ENCODE data around the gene ATP2B1.

ATP2B1 gene

DNA sequence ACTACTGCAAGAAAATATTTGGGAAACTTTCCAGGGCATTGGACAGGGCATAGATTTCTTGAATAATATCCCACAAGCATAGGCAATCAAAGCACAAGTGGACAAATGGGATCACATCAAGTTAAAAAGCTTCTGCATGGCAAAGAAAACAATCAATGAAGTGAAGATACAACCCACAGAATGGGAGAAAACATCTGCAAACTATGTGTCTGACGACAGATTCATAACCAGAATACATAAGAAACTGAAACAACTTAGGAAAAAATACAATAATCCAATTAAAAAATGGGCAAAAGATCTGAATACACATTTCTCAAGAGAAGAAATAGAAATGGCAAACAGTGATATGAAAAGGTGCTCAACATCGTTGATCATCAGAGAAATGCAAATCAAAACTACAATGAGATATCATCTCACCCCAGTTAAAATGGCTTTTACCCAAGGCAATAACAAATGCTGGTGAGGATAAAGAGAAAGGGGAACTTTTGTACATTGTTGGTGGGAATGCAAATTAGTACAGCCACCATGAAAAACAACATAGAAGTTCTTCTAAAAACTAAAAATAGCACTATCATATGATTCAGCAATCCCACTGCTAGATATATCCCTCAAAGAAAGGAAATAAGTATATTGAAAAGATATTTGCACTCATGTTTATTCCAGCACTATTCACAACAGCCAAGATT is 33.8 kb upstream of the ATP2B1 start:
- Histone ChIP-seq H3K27me3 (ENCODE audit: insufficient read depth, low read length) (no peaks in the 10 kb centered on the region), H3K36me3 (ENCODE audit: insufficient read depth, low read length) (no peaks in the 10 kb centered on the region), H3K79me2 (ENCODE audit: insufficient read depth, low read length) (no peaks in the 10 kb centered on the region), H3K4me2 (ENCODE audit: low read length) (no peak overlapping the region), H3F3A (ENCODE audit: insufficient read depth, low read length) (no peaks in the 10 kb centered on the region; the same call in 1 of the 2 replicates), H3K9me2 (ENCODE audit: low read depth, low read length) (no peaks in the 10 kb centered on the region), H4K20me1 (ENCODE audit: insufficient read depth, low read length) (no peaks in the 10 kb centered on the region), H3K9ac (ENCODE audit: low read length) (no peak overlapping the region), H3K9me3 (ENCODE audit: low read length) (peaks cover 7% of the 10 kb centered on the region; the same call in 1 of the 2 replicates), H3K4me3 (ENCODE audit: low read depth, low read length, poor library complexity, severe bottlenecking) (no peak overlapping the region), H3K4me1 (ENCODE audit: insufficient read depth, low read length, severe bottlenecking) (peaks cover 7% of the 10 kb centered on the region), H3K27ac (ENCODE audit: low read depth, low read length, poor library complexity, severe bottlenecking) (no peak overlapping the region), H2AFZ (ENCODE audit: low read length) (no peak overlapping the region)
- TF ChIP-seq, protein P1, sequence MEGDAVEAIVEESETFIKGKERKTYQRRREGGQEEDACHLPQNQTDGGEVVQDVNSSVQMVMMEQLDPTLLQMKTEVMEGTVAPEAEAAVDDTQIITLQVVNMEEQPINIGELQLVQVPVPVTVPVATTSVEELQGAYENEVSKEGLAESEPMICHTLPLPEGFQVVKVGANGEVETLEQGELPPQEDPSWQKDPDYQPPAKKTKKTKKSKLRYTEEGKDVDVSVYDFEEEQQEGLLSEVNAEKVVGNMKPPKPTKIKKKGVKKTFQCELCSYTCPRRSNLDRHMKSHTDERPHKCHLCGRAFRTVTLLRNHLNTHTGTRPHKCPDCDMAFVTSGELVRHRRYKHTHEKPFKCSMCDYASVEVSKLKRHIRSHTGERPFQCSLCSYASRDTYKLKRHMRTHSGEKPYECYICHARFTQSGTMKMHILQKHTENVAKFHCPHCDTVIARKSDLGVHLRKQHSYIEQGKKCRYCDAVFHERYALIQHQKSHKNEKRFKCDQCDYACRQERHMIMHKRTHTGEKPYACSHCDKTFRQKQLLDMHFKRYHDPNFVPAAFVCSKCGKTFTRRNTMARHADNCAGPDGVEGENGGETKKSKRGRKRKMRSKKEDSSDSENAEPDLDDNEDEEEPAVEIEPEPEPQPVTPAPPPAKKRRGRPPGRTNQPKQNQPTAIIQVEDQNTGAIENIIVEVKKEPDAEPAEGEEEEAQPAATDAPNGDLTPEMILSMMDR (IDR thresholded peaks at IDR 0.05; ENCODE audit: low read length): no peak
- TF ChIP-seq EZH2 (IDR thresholded peaks at IDR 0.05; ENCODE audit: borderline replicate concordance, low read length): no peak

DNA sequence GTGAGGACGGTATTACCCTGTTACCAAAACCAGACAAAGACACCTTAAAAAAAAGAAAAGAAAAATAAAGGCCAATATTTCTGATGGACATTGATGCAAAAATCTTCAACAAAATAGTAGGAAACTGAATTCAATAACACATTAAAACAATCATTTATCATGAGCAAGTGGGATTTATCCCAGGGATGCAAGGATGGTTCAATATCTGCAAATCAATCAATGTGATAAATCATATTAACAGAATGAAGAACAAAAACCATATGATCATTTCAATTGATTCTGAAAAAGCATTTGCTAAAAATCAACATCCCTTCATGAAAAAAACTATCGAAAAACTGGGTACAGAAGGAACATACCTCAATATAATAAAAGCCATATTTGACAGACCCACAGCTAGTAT is 32.3 kb upstream of the ATP2B1 start:
- H3K9me2 ChIP-seq (ENCODE audit: low read depth, low read length): no peaks in the 10 kb centered on the region
- H3K4me1 ChIP-seq (ENCODE audit: insufficient read depth, low read length, severe bottlenecking): peaks cover 12% of the 10 kb centered on the region
- no peak overlapping the region for H2AFZ ChIP-seq (ENCODE audit: low read length)
- no peaks in the 10 kb centered on the region for H3K36me3 ChIP-seq (ENCODE audit: insufficient read depth, low read length)
- H3F3A ChIP-seq (ENCODE audit: insufficient read depth, low read length): no peaks in the 10 kb centered on the region; the same call in 1 of the 2 replicates
- TF ChIP-seq EZH2 (IDR thresholded peaks at IDR 0.05; ENCODE audit: borderline replicate concordance, low read length): no peak
- TF ChIP-seq, protein P1 (IDR thresholded peaks at IDR 0.05; ENCODE audit: low read length): no peak
- H3K4me2 ChIP-seq (ENCODE audit: low read length): no peak overlapping the region
- no peaks in the 10 kb centered on the region for H4K20me1 ChIP-seq (ENCODE audit: insufficient read depth, low read length)
- no peaks in the 10 kb centered on the region for H3K79me2 ChIP-seq (ENCODE audit: insufficient read depth, low read length)
- H3K9me3 ChIP-seq (ENCODE audit: low read length): peaks cover 7% of the 10 kb centered on the region; the same call in 1 of the 2 replicates
- H3K27ac ChIP-seq (ENCODE audit: low read depth, low read length, poor library complexity, severe bottlenecking): no peak overlapping the region
- H3K27me3 ChIP-seq (ENCODE audit: insufficient read depth, low read length): no peaks in the 10 kb centered on the region
- H3K9ac ChIP-seq (ENCODE audit: low read length): no peak overlapping the region
- H3K4me3 ChIP-seq (ENCODE audit: low read depth, low read length, poor library complexity, severe bottlenecking): no peak overlapping the region

- Histone ChIP-seq H3K9me3 (ENCODE audit: low read length) (peaks cover 16% of the 10 kb centered on the region; the same call in 1 of the 2 replicates), H3F3A (ENCODE audit: insufficient read depth, low read length) (no peaks in the 10 kb centered on the region; the same call in 1 of the 2 replicates), H3K4me1 (ENCODE audit: insufficient read depth, low read length, severe bottlenecking) (peaks cover 20% of the 10 kb centered on the region), H3K36me3 (ENCODE audit: insufficient read depth, low read length) (peaks cover 8% of the 10 kb centered on the region; the same call in 1 of the 2 replicates), H3K27me3 (ENCODE audit: insufficient read depth, low read length) (no peaks in the 10 kb centered on the region), H3K27ac (ENCODE audit: low read depth, low read length, poor library complexity, severe bottlenecking) (no peak overlapping the region), H3K79me2 (ENCODE audit: insufficient read depth, low read length) (no peaks in the 10 kb centered on the region), H3K9ac (ENCODE audit: low read length) (no peak overlapping the region), H3K9me2 (ENCODE audit: low read depth, low read length) (no peaks in the 10 kb centered on the region), H4K20me1 (ENCODE audit: insufficient read depth, low read length) (no peaks in the 10 kb centered on the region), H3K4me3 (ENCODE audit: low read depth, low read length, poor library complexity, severe bottlenecking) (no peak overlapping the region), H2AFZ (ENCODE audit: low read length) (no peak overlapping the region), H3K4me2 (ENCODE audit: low read length) (no peak overlapping the region)
- TF ChIP-seq, protein P1 (IDR thresholded peaks at IDR 0.05; ENCODE audit: low read length): no peak
- no peak for TF ChIP-seq EZH2 (IDR thresholded peaks at IDR 0.05; ENCODE audit: borderline replicate concordance, low read length)
Measured at GRCh38 chr12:89736995-89737394, 28.4 kb upstream of the ATP2B1 start.

All from OCI-LY1 (cell line).